Left lung (tissue), 10 donors: Measurements from ENCODE around the gene RRBP1. TPM values are rescaled to one million over a fixed set of nuclear protein-coding genes. Genes with fewer than 3 reads are reported as not detected.
A peak's percentile ranks its signal among the peaks of the same experiment; 100 is the strongest.

ENCODE experiments used
- ATAC-seq: fragments of 200-7000 bp; cut with Tn5 transposase; one replicate; pipeline ENCODE4 v1.9.1; 2020; ENCODE audit warnings: moderate library complexity
- DNase-seq, 4 donors: peaks; one replicate each; pipeline ENCODE4 v3.0.0-alpha.2; 2013 to 2020
- H3K27ac ChIP-seq, 2 donors: fragments of 200-600 bp; sonication (generic) in 1 of 2; one replicate each; pipeline versions ENCODE4 v1.5.0 to v1.8.0; 2020 to 2021
- H3K27me3 ChIP-seq, 2 donors: fragments of 200-600 bp; sonication (generic) in 1 of 2; one replicate each; pipeline versions ENCODE4 v1.5.0 to v1.8.0; 2020 to 2021
- H3K36me3 ChIP-seq, 2 donors: fragments of 200-600 bp; sonication (generic) in 1 of 2; one replicate each; pipeline versions ENCODE4 v1.5.0 to v1.8.0; 2020 to 2021
- H3K4me1 ChIP-seq, 2 donors: fragments of 200-600 bp; one replicate each; pipeline ENCODE4 v1.8.0; 2021
- H3K4me3 ChIP-seq, 2 donors: fragments of 200-600 bp; sonication (generic) in 1 of 2; one replicate each; pipeline versions ENCODE4 v1.5.0 to v1.8.0; 2020 to 2021; ENCODE audit warnings: mild to moderate bottlenecking in 1 of 2
- H3K9me3 ChIP-seq, 2 donors: fragments of 200-600 bp; sonication (generic) in 1 of 2; one replicate each; pipeline versions ENCODE4 v1.5.0 to v1.8.0; 2020 to 2021
- intact Hi-C, 2 donors: fragments of 100-400 bp; cut with DNase I; formaldehyde crosslinking; loops; one replicate each; pipeline versions ENCODE4 v1.11.2 to v1.14.2; 2022
- polyA plus RNA-seq, 6 donors: library from polyadenylated mRNA; unstranded; fragments of 120-200 nt; gene quantifications; one replicate each; pipeline ENCODE4 v1.2.1, GENCODE V29; 2013; ENCODE audit not compliant: insufficient read length in 6 of 6
- total RNA-seq, 2 donors: library from RNA; stranded (reverse); fragmentation: NEBNext Ultra II Directional; extraction: Animal tissue kit (Norgen Biotek cat#: 25700); gene quantifications; one replicate each; pipeline ENCODE4 v1.2.1, GENCODE V29; 2021
- TF ChIP-seq, protein P1 (sequence below), 2 donors: fragments of 200-600 bp; sonication (generic) in 1 of 2; IDR thresholded peaks; one replicate each; pipeline versions ENCODE4 v1.5.0 to v1.8.0; 2021; ENCODE audit warnings: antibody characterized with exemption in 2 of 2
- donor health status: DM: no; HTN: yes; CAD: no.
- donor health status: DM: no; HTN: no; CAD: no.

The RRBP1 gene
- total and polyA plus RNA-seq, 8 donors = 110 to 263 (median 131) TPM

- Histone ChIP-seq H3K9me3 (no peaks in the 10 kb centered on the region), H3K4me1 (peaks cover 4 to 37% of the 10 kb centered on the region in 2 donors), H3K36me3 (peaks cover 0 to 25% of the 10 kb centered on the region in 2 donors), H3K4me3 (no peak overlapping the region), H3K27ac (no peak overlapping the region), H3K27me3 (no peaks in the 10 kb centered on the region)
- TF ChIP-seq, protein P1, sequence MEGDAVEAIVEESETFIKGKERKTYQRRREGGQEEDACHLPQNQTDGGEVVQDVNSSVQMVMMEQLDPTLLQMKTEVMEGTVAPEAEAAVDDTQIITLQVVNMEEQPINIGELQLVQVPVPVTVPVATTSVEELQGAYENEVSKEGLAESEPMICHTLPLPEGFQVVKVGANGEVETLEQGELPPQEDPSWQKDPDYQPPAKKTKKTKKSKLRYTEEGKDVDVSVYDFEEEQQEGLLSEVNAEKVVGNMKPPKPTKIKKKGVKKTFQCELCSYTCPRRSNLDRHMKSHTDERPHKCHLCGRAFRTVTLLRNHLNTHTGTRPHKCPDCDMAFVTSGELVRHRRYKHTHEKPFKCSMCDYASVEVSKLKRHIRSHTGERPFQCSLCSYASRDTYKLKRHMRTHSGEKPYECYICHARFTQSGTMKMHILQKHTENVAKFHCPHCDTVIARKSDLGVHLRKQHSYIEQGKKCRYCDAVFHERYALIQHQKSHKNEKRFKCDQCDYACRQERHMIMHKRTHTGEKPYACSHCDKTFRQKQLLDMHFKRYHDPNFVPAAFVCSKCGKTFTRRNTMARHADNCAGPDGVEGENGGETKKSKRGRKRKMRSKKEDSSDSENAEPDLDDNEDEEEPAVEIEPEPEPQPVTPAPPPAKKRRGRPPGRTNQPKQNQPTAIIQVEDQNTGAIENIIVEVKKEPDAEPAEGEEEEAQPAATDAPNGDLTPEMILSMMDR (IDR thresholded peaks at IDR 0.05) = no peak
- DNase-seq (no peak), ATAC-seq (no peak)
- intact Hi-C loops = no loop called here
Measured at GRCh38 chr20:17669306-17669931, 12.6 kb downstream of the RRBP1 start.

DNA sequence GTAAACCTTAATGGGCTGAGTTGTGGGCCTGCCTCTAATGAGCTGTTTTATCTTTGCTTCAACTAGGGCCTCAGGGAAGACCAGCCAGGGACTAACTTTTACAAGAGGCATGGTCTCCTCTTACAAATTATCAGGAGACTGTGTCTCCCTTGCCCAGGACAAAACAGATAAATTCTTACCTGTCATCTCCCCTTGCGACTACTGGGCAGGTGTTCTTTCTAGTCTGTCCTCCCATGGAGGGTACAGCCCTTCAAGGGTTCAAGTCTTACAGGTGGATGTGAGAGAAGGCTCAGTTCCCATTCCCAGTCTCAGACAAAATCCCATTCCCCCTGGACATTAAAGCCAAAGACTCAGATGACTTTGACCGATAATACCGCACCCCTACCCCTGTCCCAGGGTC, 13.6 kb downstream of the RRBP1 start:
- Histone ChIP-seq H3K27ac (no peak overlapping the region), H3K9me3 (no peaks in the 10 kb centered on the region), H3K4me1 (peaks cover 4 to 29% of the 10 kb centered on the region in 2 donors), H3K27me3 (no peaks in the 10 kb centered on the region), H3K4me3 (no peak overlapping the region), H3K36me3 (peaks cover 0 to 25% of the 10 kb centered on the region in 2 donors)
- intact Hi-C loops = no loop called here
- ATAC-seq (no peak), DNase-seq (no peak)
- TF ChIP-seq, protein P1 (IDR thresholded peaks at IDR 0.05) = no peak

DNA sequence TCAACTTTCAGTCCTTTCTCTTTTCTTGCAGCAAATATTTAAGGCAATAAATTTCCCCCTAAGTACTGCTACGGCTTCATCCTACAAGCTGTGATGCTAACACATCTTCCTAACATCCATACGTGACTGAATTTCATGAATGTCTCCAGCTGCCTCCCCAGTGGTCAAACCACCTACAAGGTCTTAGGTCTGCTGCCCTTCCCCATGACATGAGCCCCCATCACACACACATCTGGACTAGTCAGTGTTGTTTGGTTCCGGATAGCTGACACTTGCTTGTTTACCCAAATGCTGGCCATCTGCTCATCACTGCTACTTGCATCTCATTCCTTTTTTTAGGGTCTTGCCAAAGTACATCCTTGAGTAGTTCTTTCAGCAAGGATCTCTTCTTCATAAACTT, 14.6 kb downstream of the RRBP1 start:
- ATAC-seq (no peak), DNase-seq (no peak)
- no peak overlapping the region for H3K4me3 ChIP-seq
- TF ChIP-seq, protein P1 (IDR thresholded peaks at IDR 0.05) = no peak
- H3K4me1 ChIP-seq = peaks cover 0 to 28% of the 10 kb centered on the region in 2 donors
- peaks cover 0 to 15% of the 10 kb centered on the region in 2 donors for H3K36me3 ChIP-seq
- H3K9me3 ChIP-seq = no peaks in the 10 kb centered on the region
- H3K27me3 ChIP-seq = no peaks in the 10 kb centered on the region
- intact Hi-C loops = no loop called here
- no peak overlapping the region for H3K27ac ChIP-seq

DNA sequence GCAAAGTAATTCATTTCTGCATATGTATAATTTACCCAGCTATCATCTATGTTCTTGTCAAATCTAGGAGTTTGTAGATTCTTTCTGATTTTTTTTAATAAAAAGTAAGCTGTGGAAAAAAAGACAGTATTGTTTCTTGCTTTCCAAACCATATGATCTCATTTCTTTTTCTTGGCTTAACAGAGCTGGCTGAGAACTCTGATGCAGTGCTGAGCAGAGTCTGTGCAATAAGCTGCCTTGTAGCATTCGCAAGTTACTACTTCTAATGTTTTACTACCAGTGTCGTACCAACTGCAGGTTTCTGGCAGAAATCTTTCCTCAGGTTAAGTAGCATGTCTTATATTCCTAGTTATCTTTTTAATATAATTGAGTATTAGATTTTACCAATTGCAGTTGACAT, 15.6 kb downstream of the RRBP1 start:
- H3K4me3 ChIP-seq = no peak overlapping the region
- H3K27me3 ChIP-seq = no peaks in the 10 kb centered on the region
- no peak for ATAC-seq
- DNase-seq = no peak
- peaks cover 0 to 26% of the 10 kb centered on the region in 2 donors for H3K4me1 ChIP-seq
- TF ChIP-seq, protein P1 (IDR thresholded peaks at IDR 0.05) = no peak
- intact Hi-C loops = no loop called here
- H3K27ac ChIP-seq = peak overlapping the region in 1 of 2 donors; percentile 39
- no peaks in the 10 kb centered on the region for H3K9me3 ChIP-seq
- peaks cover 0 to 8% of the 10 kb centered on the region in 2 donors for H3K36me3 ChIP-seq

- peaks cover 0 to 8% of the 10 kb centered on the region in 2 donors for H3K36me3 ChIP-seq
- TF ChIP-seq, protein P1 (IDR thresholded peaks at IDR 0.05) = no peak
- H3K9me3 ChIP-seq = no peaks in the 10 kb centered on the region
- intact Hi-C loops = no loop called here
- DNase-seq (no peak), ATAC-seq (no peak)
- H3K27me3 ChIP-seq = no peaks in the 10 kb centered on the region
- H3K27ac ChIP-seq = no peak overlapping the region
- peaks cover 0 to 24% of the 10 kb centered on the region in 2 donors for H3K4me1 ChIP-seq
- no peak overlapping the region for H3K4me3 ChIP-seq
Measured at GRCh38 chr20:17665756-17666155, 16.3 kb downstream of the RRBP1 start.
